GM12878 (cell line): ENCODE data around the gene CREB5. TPM values are rescaled to one million over a fixed set of nuclear protein-coding genes. Genes with fewer than 3 reads are reported as not detected.

Source experiments
- ATAC-seq: fragments of 200-7000 bp; cut with Tn5 transposase; 3 replicates; pipeline ENCODE4 v1.9.1; 2020; ENCODE audit warnings: mild to moderate bottlenecking, moderate library complexity
- BruUV-seq: library from RNA; stranded (reverse); fragments of 400-500 nt; replicated peaks from 2 replicates; lab custom pipeline; 2021; lab: Mats Ljungman, UMichigan
- CTCF ChIA-PET: fragments of 300-600 bp; sonication (Branson Sonifier 250); formaldehyde crosslinking; extraction: SDS; loops from one replicate; lab custom pipeline; 2021; ENCODE audit warnings: inconsistent platforms; lab: Yijun Ruan, JAX
- POLR2A ChIA-PET: fragments of 350-600 bp; formaldehyde crosslinking; extraction: SDS; loops from one replicate; lab custom pipeline; 2021; ENCODE audit warnings: inconsistent platforms; lab: Charles Lee
- RAD21 ChIA-PET: fragments of 300-600 bp; sonication (Branson Sonifier 250); formaldehyde crosslinking; loops from one replicate; lab custom pipeline; 2023; ENCODE audit warnings: antibody characterized with exemption; ENCODE audit not compliant: unreplicated experiment; lab: Charles Lee
- SMC1A ChIA-PET: fragments of 300-600 bp; sonication (Branson Sonifier 250); formaldehyde crosslinking; loops from one replicate; lab custom pipeline; 2023; ENCODE audit not compliant: unreplicated experiment, uncharacterized antibody; lab: Charles Lee
- DNase-seq: peaks from one replicate; pipeline ENCODE4 v3.0.0-alpha.2; 2011; ENCODE audit warnings: low read depth, low spot score
- FAIRE-seq: peaks from 3 replicates; lab custom pipeline; 2011; peaks lifted over from hg19 to GRCh38; lab: Jason Lieb, UNC
- H2AFZ ChIP-seq: 2 replicates; pipeline ENCODE4 v1.6.0; 2011; ENCODE audit warnings: low read depth, low read length, control low read depth; ENCODE audit not compliant: control insufficient read depth
- H3K27ac ChIP-seq: 2 replicates; pipeline ENCODE4 v1.5.1; 2011; ENCODE audit warnings: control low read depth; ENCODE audit not compliant: control insufficient read depth, insufficient read depth
- H3K27me3 ChIP-seq, 2 experiments: replicated peaks in 1 of 2; 2 replicates each; pipeline versions ENCODE4 v1.6.0 to v1.6.1; 2011; ENCODE audit warnings: low read length in 1 of 2; ENCODE audit not compliant: control insufficient read depth in 2 of 2, insufficient read depth in 2 of 2
- H3K36me3 ChIP-seq, 2 experiments: 2 replicates each; pipeline ENCODE4 v1.5.1; 2011; ENCODE audit warnings: low read length in 1 of 2; ENCODE audit not compliant: control insufficient read depth in 2 of 2, insufficient read depth in 2 of 2
- H3K4me1 ChIP-seq: 2 replicates; pipeline ENCODE4 v1.6.1; 2011; ENCODE audit warnings: mild to moderate bottlenecking, low read length, moderate library complexity, mixed read lengths; ENCODE audit not compliant: control insufficient read depth, insufficient read depth
- H3K4me2 ChIP-seq: 2 replicates; pipeline ENCODE4 v1.6.0; 2011; ENCODE audit warnings: control low read depth; ENCODE audit not compliant: control insufficient read depth, insufficient read depth
- H3K4me3 ChIP-seq: fragments of 200-600 bp; sonication (generic); 2 replicates; pipeline ENCODE4 v1.5.1; 2016
- H3K79me2 ChIP-seq: 2 replicates; pipeline ENCODE4 v1.6.0; 2011; ENCODE audit warnings: low read length; ENCODE audit not compliant: control insufficient read depth, insufficient read depth
- H3K9ac ChIP-seq: 2 replicates; pipeline ENCODE4 v1.8.0; 2011; ENCODE audit warnings: low read length, control low read depth, mixed read lengths; ENCODE audit not compliant: control insufficient read depth, insufficient read depth
- H3K9me3 ChIP-seq: replicated peaks from 3 replicates; pipeline ENCODE4 v1.5.1; 2011; ENCODE audit warnings: mild to moderate bottlenecking, low read length; ENCODE audit not compliant: control insufficient read depth, insufficient read depth
- H4K20me1 ChIP-seq: 2 replicates; pipeline ENCODE4 v1.6.0; 2011; ENCODE audit not compliant: control insufficient read depth, insufficient read depth
- BRCA1 ChIP-seq: IDR thresholded peaks from 2 replicates; pipeline ENCODE4 v1.6.1; 2011; ENCODE audit warnings: low read depth, low read length, improper control_type of control experiment
- LARP7 ChIP-seq: fragments of 450-650 bp; IDR thresholded peaks from 2 replicates; pipeline ENCODE4 v1.6.1; 2017; ENCODE audit warnings: mild to moderate bottlenecking
- MLLT1 ChIP-seq: fragments of 450-650 bp; IDR thresholded peaks from 2 replicates; pipeline ENCODE4 v1.6.1; 2016; ENCODE audit warnings: mild to moderate bottlenecking
- NBN ChIP-seq: fragments of 450-650 bp; IDR thresholded peaks from 2 replicates; pipeline ENCODE4 v1.6.1; 2016
- NFIC ChIP-seq: IDR thresholded peaks from 2 replicates; pipeline ENCODE4 v1.6.1; 2012; ENCODE audit warnings: low read depth, mild to moderate bottlenecking, inconsistent platforms, low read length, moderate library complexity
- PML ChIP-seq: IDR thresholded peaks from 2 replicates; pipeline ENCODE4 v1.6.1; 2012; ENCODE audit warnings: low read length, inconsistent platforms
- TCF3 ChIP-seq: IDR thresholded peaks from 2 replicates; pipeline ENCODE4 v1.6.1; 2012; ENCODE audit warnings: low read depth, mild to moderate bottlenecking, low read length, borderline replicate concordance; ENCODE audit not compliant: insufficient read depth
- USF1 ChIP-seq: IDR thresholded peaks from 2 replicates; pipeline ENCODE4 v1.6.1; 2011; ENCODE audit warnings: borderline replicate concordance, low read depth, mild to moderate bottlenecking, moderate library complexity, mixed read lengths, low read length; ENCODE audit not compliant: insufficient read depth; ENCODE audit errors: extremely low read length
- ZBTB33 ChIP-seq: fragments of 450-650 bp; IDR thresholded peaks from 2 replicates; pipeline ENCODE4 v1.6.1; 2017; ENCODE audit warnings: mild to moderate bottlenecking
- ZZZ3 ChIP-seq: IDR thresholded peaks from 2 replicates; pipeline ENCODE4 v1.6.1; 2011; ENCODE audit warnings: low read depth; ENCODE audit not compliant: control insufficient read depth, insufficient read length
- WGBS: methylation state at CpG from one replicate; pipeline ENCODE4 v1.1.6; 2016; ENCODE audit warnings: low lambda C conversion rate; ENCODE audit not compliant: insufficient replicate concordance, insufficient coverage; ENCODE audit errors: missing lambda C conversion rate; 5-methylcytosine and 5-hydroxymethylcytosine counted together
- in situ Hi-C: fragments of 300-500 bp; cut with MboI; formaldehyde crosslinking; loops from 9 replicates; pipeline ENCODE4 v1.14.3; 2018; ENCODE audit warnings: mixed read lengths
- intact Hi-C: fragments of 100-400 bp; cut with micrococcal nuclease; formaldehyde crosslinking; loops from one replicate; pipeline ENCODE4 v1.14.2; 2022; ENCODE audit not compliant: unreplicated experiment
- polyA plus RNA-seq, 11 experiments: library from polyadenylated mRNA; depleted of rRNA in 4 of 11; unstranded in 6 of 11; stranded (reverse) in 5 of 11; fragments of >200 nt; fragmentation: Nextera tagmentation in 4 of 11; fragmentation: Illumina TruSeq in 1 of 11; extraction: Ambion mirVana in 4 of 11; extraction: Trizol in 1 of 11; gene quantifications; 1 replicate in 1 of 11; 2 replicates in 10 of 11; pipeline versions ENCODE4 v1.2.1 to v1.2.3, GENCODE V29; 2011 to 2016; ENCODE audit warnings: inconsistent platforms in 2 of 11, missing spikeins in 2 of 11, low read depth in 1 of 11
- total RNA-seq, 4 experiments: library from RNA; depleted of rRNA in 3 of 4; stranded (reverse); fragments of >200 nt in 3 of 4; fragmentation: Illumina TruSeq in 1 of 4; extraction: Trizol in 1 of 4; gene quantifications; 2 replicates each; pipeline versions ENCODE4 v1.2.1 to v1.2.3, GENCODE V29; 2013 to 2021

CREB5 gene
- total and polyA plus RNA-seq, 10 of the 15 experiments (the other 5 are each of a cell fraction or from before 2014, with no cell fraction given) = 12.9 to 74.1 (median 53.0) TPM

- intact Hi-C loops = no loop called here
- ATAC-seq (no peak), DNase-seq (no peak), FAIRE-seq (no peak)
- ChIA-PET POLR2A (no interaction called here), SMC1A (interaction anchor here (0.7 to 1.7 kb wide), 5 partner anchors 9 to 60 kb away, joined by 3 to 4 read pairs (median 3); no protein-coding TSS in a partner anchor), CTCF (no interaction called here), RAD21 (interaction anchor here (0.7 kb wide), 1 partner anchor 470 kb away, joined by 3 read pairs; no protein-coding TSS in a partner anchor)
- TF ChIP-seq NFIC (no peak), BRCA1 (no peak), MLLT1 (no peak), ZZZ3 (no peak), USF1 (no peak), PML (no peak), TCF3 (no peak), NBN (no peak), LARP7 (no peak), ZBTB33 (no peak)
- WGBS = 79% methylated on average over 7 of the region's 7 CpGs
- H3K36me3 ChIP-seq = peaks cover 0 to 7% of the 10 kb centered on the region in 2 experiments; a peak in 2 of 4 replicates
- no peaks in the 10 kb centered on the region for H3K4me1 ChIP-seq
- H3K9me3 ChIP-seq = no peaks in the 10 kb centered on the region
- no peak overlapping the region for H3K4me2 ChIP-seq
- H3K9ac ChIP-seq = no peak overlapping the region
- no peaks in the 10 kb centered on the region for H4K20me1 ChIP-seq
- no peak overlapping the region for H3K4me3 ChIP-seq
- BruUV-seq = no TSS peak
- H3K79me2 ChIP-seq = no peaks in the 10 kb centered on the region
- in situ Hi-C loops = no loop called here
- no peak overlapping the region for H2AFZ ChIP-seq
- no peak overlapping the region for H3K27ac ChIP-seq
- H3K27me3 ChIP-seq = no peaks in the 10 kb centered on the region
Observed at GRCh38 chr7:28800150-28800549, 387.8 kb downstream of the CREB5 start.
